A673 (cell line): ENCODE data around the gene MVK.

Experiments
- EZH2 ChIP-seq: fragments of 200-600 bp; sonication (generic); IDR thresholded peaks from 2 replicates; pipeline ENCODE4 v1.6.1; 2017; ENCODE audit warnings: borderline replicate concordance, low read depth, mild to moderate bottlenecking, mixed read lengths, antibody characterized with exemption, low read length; ENCODE audit not compliant: poor library complexity, severe bottlenecking
- TF ChIP-seq, protein P1 (sequence below): fragments of 300-800, 200-600 bp; sonication (generic); conservative IDR thresholded peaks from 2 replicates; pipeline ENCODE4 v1.5.1; 2017; ENCODE audit warnings: low read depth, mild to moderate bottlenecking, antibody characterized with exemption, low read length, moderate library complexity, mixed read lengths

DNA sequence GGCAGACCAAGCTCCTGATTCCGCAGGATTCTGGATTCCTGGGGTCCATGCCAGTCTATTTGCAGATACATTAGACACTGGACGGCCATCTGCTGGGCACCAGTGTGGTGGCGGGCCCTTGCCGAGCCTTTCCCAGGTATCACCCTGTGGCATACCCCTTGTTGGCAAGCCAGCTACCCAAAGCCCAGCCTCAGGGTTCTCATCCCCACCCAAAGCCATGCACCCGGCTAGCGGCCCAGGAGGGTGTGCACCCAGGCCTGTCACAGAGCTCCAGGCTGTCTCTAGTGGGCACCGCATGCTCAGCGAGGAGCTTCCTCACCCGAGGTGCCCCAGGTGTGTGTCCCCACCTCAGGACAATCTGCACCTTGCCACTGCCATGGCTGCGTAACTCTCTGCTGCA lies 14.0 kb upstream of the MVK start:
- TF ChIP-seq, protein P1, sequence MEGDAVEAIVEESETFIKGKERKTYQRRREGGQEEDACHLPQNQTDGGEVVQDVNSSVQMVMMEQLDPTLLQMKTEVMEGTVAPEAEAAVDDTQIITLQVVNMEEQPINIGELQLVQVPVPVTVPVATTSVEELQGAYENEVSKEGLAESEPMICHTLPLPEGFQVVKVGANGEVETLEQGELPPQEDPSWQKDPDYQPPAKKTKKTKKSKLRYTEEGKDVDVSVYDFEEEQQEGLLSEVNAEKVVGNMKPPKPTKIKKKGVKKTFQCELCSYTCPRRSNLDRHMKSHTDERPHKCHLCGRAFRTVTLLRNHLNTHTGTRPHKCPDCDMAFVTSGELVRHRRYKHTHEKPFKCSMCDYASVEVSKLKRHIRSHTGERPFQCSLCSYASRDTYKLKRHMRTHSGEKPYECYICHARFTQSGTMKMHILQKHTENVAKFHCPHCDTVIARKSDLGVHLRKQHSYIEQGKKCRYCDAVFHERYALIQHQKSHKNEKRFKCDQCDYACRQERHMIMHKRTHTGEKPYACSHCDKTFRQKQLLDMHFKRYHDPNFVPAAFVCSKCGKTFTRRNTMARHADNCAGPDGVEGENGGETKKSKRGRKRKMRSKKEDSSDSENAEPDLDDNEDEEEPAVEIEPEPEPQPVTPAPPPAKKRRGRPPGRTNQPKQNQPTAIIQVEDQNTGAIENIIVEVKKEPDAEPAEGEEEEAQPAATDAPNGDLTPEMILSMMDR = no peak
- TF ChIP-seq EZH2 = no peak
